Immature natural killer cell (primary cell): ENCODE results near the gene HUS1B. TPM values are rescaled to one million over a fixed set of nuclear protein-coding genes. Genes with fewer than 3 reads are reported as not detected.
A peak's percentile ranks its signal among the peaks of the same experiment; 100 is the strongest.
"Not testable (repeated sequence)": the region's sequence is repeated elsewhere in the genome, so short reads cannot be mapped to it uniquely, and the experiment has no call there.

ENCODE experiments used
- DNase-seq, 3 donors: peaks; one replicate each; pipeline ENCODE4 v3.0.0; 2022; ENCODE audit warnings: mixed read lengths in 1 of 3
- H3K27ac Mint-ChIP-seq, 6 donors: one replicate each; pipeline ENCODE4 v1.8.0; 2020; ENCODE audit warnings: mixed read lengths in 6 of 6, mild to moderate bottlenecking in 5 of 6, inconsistent platforms in 4 of 6, moderate library complexity in 3 of 6
- H3K27me3 Mint-ChIP-seq, 3 donors: one replicate each; pipeline ENCODE4 v1.8.0; 2020 to 2021; ENCODE audit warnings: low read depth in 3 of 3, mild to moderate bottlenecking in 3 of 3, mixed read lengths in 3 of 3, moderate library complexity in 3 of 3, inconsistent platforms in 1 of 3
- H3K36me3 Mint-ChIP-seq, 3 donors: one replicate each; pipeline ENCODE4 v1.8.0; 2020; ENCODE audit warnings: mixed read lengths in 3 of 3, inconsistent platforms in 2 of 3, mild to moderate bottlenecking in 2 of 3
- H3K4me1 Mint-ChIP-seq, 2 donors: one replicate each; pipeline ENCODE4 v1.8.0; 2020; ENCODE audit warnings: inconsistent platforms in 2 of 2, mild to moderate bottlenecking in 2 of 2, mixed read lengths in 2 of 2, moderate library complexity in 1 of 2
- H3K4me3 Mint-ChIP-seq, 5 donors: one replicate each; pipeline ENCODE4 v1.8.0; 2020; ENCODE audit warnings: mild to moderate bottlenecking in 5 of 5, mixed read lengths in 5 of 5, inconsistent platforms in 3 of 5, moderate library complexity in 3 of 5
- H3K9me3 Mint-ChIP-seq, 6 donors: one replicate each; pipeline ENCODE4 v1.8.0; 2020; ENCODE audit warnings: mild to moderate bottlenecking in 6 of 6, mixed read lengths in 6 of 6, inconsistent platforms in 4 of 6, moderate library complexity in 3 of 6
- polyA plus RNA-seq, 3 donors: library from polyadenylated mRNA; unstranded; fragments of 300-500 nt; fragmentation: Illumina TruSeq; gene quantifications; one replicate each; pipeline ENCODE4 v1.2.3, GENCODE V29; 2021

Gene HUS1B
- 1 to 10 TPM in 2 of 3 donors, under 1 TPM in 1; 0.29 to 1.7 (median 1.6) TPM for polyA plus RNA-seq

DNA sequence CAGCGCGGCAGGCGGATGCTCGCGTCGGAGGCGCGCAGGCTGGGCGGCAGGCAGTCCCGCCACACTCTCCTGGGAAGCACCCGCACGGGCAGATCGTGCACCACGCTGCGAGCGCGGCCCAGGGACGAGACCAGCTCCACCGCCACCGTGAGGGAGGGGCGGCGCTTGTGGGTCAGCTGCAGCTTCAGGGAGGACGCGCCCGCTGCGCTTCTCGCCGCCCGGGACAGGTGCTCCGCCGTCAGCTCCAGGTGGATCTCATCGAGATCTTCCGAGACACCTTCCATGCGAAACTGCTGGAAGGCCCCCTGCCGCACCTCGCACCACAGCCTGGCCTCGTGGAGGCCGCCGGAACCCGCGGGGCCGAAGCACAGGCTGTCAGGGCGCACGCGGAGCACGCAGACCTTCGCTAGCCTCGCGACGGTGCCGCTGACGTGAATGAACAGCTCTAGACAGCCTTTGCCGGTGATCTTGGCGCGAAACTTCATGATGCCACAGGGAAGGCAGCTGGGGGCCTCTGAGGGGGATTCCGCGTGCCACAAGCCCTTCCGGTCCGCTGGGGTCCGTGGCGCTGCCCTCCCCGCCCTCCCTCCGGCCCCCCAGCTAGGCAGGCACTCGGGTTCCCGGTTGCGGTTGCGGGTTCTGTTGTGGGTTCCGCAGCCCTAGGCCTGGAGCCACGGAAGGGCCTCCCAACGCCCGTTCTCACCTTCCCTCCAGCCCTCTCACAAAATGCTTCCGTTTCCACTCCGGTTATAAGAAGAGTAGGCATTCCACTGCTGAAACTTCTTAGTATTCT, at the start of gene HUS1B:
TSS of gene HUS1B (minus strand) at position 641 of the 793 bp plus-strand sequence. CDS start at position 485, 156 bp downstream.
- H3K27me3 Mint-ChIP-seq = peaks cover 0 to 1% (median 0%) of the 10 kb centered on the region in 3 donors
- H3K36me3 Mint-ChIP-seq = peaks cover 12 to 21% (median 13%) of the 10 kb centered on the region in 3 donors
- H3K9me3 Mint-ChIP-seq = no peaks in the 10 kb centered on the region
- DNase-seq = no peak
- peak within 1 kb of the TSS in 2 of 6 donors; percentile 6 to 51 for H3K27ac Mint-ChIP-seq
- H3K4me1 Mint-ChIP-seq = peaks cover 37 to 70% of the 10 kb centered on the region in 2 donors
- H3K4me3 Mint-ChIP-seq = no peak within 1 kb of the TSS

DNA sequence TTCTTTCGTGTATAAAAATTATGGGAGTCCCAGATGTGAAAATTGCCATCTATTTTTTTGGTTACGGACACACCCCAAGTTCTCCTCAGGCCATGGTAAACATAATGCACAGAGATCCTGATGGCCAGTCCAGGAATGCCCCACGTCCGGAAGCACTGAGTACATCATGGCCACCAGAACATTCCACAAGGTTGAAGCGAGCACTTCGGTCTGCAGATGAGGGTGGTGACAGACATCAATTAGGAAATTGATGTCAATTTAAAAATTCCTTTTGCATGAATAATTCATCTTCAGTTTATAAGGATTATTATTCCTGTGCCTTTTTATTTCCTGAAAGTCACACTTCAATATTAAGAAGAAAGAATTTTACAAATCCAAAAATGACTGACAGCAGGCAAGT, 49.2 kb upstream of the HUS1B start:
- Mint-ChIP-seq H3K27me3 (peaks cover 0 to 8% (median 8%) of the 10 kb centered on the region in 3 donors), H3K36me3 (no peaks in the 10 kb centered on the region), H3K27ac (no peak overlapping the region), H3K4me1 (peaks cover 12 to 18% of the 10 kb centered on the region in 2 donors), H3K4me3 (no peak overlapping the region), H3K9me3 (no peaks in the 10 kb centered on the region)
- DNase-seq = no peak

DNA sequence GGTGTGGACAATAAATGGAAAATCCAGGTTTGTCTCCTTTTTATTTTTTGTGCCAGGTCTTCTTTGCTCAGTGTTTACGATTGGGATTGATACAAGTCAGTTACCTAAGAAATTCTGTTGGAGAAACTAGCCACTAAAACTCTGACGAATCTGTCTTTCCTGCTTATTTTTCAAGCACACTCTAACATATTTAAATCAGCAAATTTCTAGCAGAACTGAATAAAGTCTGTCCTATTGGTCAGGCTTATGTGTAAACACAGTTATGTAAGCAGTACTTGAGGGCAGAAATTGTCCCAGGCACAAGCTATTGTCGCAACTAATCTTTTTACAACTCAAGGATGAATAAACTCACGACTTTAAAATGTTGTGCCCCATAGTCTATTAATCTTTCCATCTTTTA, 48.1 kb upstream of the HUS1B start:
- no peak for DNase-seq
- Mint-ChIP-seq H3K27ac (no peak overlapping the region), H3K36me3 (no peaks in the 10 kb centered on the region), H3K4me1 (peaks cover 2 to 7% of the 10 kb centered on the region in 2 donors), H3K4me3 (no peak overlapping the region), H3K27me3 (peaks cover 0 to 8% (median 8%) of the 10 kb centered on the region in 3 donors), H3K9me3 (no peaks in the 10 kb centered on the region)

DNA sequence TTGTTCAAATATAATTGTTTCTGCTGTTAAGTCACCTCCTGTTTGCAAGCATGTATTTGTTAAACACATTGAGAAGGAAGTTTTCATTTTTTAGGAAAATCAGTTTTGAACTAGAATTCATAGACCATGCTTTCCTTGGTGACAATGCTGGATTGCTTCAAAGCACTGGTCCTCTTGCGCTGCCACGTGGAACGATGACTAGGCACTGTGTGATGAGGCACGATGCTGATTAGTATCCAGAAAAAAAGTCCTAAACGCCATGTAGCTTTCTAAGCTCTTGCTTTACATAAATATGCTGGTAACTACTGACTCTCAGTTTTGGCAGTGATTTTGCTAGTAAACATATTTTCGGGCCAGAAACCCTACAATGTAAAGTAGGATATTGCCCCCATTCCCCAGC, 47.1 kb upstream of the HUS1B start:
- no peaks in the 10 kb centered on the region for H3K4me1 Mint-ChIP-seq
- H3K4me3 Mint-ChIP-seq = no peak overlapping the region
- DNase-seq = no peak
- H3K27me3 Mint-ChIP-seq = peaks cover 0 to 8% (median 8%) of the 10 kb centered on the region in 3 donors
- H3K9me3 Mint-ChIP-seq = no peaks in the 10 kb centered on the region
- no peak overlapping the region for H3K27ac Mint-ChIP-seq
- no peaks in the 10 kb centered on the region for H3K36me3 Mint-ChIP-seq

DNA sequence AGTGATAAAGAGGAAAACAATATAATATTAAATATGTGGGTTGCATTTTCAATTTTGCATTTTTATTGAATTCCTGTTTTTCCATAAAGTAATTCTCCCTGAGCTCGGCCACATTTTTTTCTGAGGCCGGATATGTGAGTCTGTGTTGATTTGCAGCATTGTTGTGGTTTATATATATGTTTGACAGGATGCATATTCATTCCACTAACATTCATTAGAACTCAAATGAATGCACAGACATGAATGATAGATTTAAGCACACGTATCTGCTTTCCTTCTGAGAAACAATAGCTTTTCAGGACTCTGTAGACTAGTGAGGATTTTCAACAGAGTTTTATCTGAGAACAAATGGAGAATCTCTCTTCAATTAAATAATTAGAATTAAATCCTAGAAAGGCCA, 46.7 kb upstream of the HUS1B start:
- no peaks in the 10 kb centered on the region for H3K9me3 Mint-ChIP-seq
- no peaks in the 10 kb centered on the region for H3K4me1 Mint-ChIP-seq
- DNase-seq = no peak
- H3K27ac Mint-ChIP-seq = no peak overlapping the region
- H3K36me3 Mint-ChIP-seq = no peaks in the 10 kb centered on the region
- no peak overlapping the region for H3K4me3 Mint-ChIP-seq
- peaks cover 0 to 8% (median 8%) of the 10 kb centered on the region in 3 donors for H3K27me3 Mint-ChIP-seq

DNA sequence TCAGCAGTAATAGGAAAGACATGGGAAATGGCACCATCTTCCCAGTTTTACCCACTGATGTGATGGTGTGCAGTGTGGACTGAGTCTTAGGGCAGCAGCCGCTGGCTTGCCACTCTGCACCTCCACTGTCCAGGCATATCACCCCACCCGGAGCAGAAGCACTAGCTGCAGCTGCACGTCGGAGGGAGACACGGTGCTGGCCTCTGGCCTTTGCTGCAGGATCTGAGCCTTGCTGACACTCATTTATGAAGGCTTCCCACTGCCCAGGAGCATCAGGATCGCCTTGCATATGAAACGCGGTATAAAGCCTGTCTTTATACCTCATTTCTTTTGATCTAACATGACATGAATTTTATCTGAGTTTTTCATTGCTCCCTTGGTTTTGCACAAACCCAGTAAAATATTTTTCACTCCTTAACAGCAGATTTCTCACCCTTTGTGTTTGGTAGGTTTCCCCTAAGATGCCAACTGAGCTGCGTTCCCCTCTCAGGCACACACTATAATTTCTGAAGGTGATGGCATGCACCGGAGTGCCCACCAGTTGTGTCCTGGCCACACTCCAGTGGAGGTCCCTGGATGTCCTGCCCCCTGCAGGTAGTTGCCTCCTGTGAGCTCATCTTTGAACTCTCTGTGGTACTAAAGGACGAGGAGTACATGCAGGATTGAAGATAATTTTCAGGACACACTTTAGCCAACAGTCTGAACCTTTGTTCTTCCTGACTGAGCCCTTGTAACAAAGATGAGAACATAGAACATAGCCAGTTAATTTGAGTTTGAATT, 45.0 kb upstream of the HUS1B start:
- no peak overlapping the region for H3K27ac Mint-ChIP-seq
- H3K4me1 Mint-ChIP-seq = no peaks in the 10 kb centered on the region
- no peaks in the 10 kb centered on the region for H3K9me3 Mint-ChIP-seq
- H3K36me3 Mint-ChIP-seq = no peaks in the 10 kb centered on the region
- no peak for DNase-seq
- no peak overlapping the region for H3K4me3 Mint-ChIP-seq
- H3K27me3 Mint-ChIP-seq = peaks cover 0 to 10% (median 5%) of the 10 kb centered on the region in 3 donors

DNA sequence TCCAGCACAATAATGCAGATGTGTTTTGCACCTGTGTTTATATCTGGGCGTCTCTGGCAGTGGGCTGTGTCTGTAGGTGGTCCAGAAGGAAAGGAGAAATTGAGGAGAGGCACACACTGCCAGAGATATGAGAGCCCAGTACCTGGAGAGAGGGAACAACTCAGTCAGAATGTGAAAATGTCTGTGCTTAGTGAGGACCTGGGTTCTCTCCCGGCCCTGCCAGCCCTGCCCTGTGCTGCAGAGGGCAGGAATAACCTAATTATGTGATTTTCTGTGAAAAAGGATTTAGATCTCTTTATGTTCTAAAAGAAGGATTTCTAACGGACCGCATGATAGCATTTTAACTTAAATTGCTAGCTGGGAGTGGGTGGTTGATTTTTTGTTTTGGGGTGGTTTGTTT, 44.3 kb upstream of the HUS1B start:
- Mint-ChIP-seq H3K27ac (no peak overlapping the region), H3K27me3 (peaks cover under 1 to 8% (median 2%) of the 10 kb centered on the region in 3 donors), H3K9me3 (no peaks in the 10 kb centered on the region), H3K4me1 (no peaks in the 10 kb centered on the region), H3K36me3 (no peaks in the 10 kb centered on the region), H3K4me3 (no peak overlapping the region)
- no peak for DNase-seq

DNA sequence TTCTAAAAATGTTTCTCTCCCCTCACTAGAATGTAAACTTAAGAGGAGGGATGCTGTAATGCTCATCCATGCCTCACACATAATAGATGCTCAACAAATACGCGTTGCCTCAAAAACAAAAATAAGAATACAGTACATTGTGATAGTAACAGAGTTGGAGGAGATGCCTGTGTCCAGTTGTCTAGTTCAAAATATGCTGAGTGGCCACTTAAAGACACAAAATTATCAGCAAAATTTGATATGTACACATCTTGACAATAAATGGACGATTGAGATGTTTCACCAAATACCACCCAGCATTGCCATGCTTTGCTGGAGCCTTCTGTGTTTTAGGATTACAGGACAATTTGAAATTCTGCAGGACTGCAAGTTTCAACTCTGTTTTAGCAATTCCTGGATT, 43.6 kb upstream of the HUS1B start:
- Mint-ChIP-seq H3K4me1 (no peaks in the 10 kb centered on the region), H3K27ac (no peak overlapping the region), H3K27me3 (peaks cover 2 to 6% (median 3%) of the 10 kb centered on the region in 3 donors), H3K36me3 (no peaks in the 10 kb centered on the region), H3K4me3 (no peak overlapping the region), H3K9me3 (no peaks in the 10 kb centered on the region)
- no peak for DNase-seq

DNA sequence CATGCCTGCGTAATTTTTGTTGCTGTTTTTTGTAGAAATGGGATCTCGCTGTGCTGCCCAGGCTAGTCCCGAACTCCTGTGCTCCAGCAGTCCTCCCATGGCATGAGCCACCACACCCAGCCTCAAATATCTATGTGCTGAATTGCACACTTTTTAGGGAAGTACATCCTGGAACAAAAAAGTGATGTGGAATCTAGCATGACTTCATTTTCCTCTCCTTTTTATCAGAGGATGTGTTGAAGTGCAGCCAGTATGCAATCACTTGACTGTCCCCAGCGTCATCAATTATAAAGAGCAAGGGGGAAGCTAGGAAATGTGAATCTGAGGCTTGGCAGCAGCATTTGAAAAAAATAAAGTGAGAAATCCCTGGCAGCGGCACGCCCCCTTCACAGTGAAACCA, 42.4 kb upstream of the HUS1B start:
- H3K27ac Mint-ChIP-seq = no peak overlapping the region
- no peak overlapping the region for H3K4me3 Mint-ChIP-seq
- no peaks in the 10 kb centered on the region for H3K9me3 Mint-ChIP-seq
- no peaks in the 10 kb centered on the region for H3K36me3 Mint-ChIP-seq
- DNase-seq = no peak
- H3K27me3 Mint-ChIP-seq = peaks cover 2 to 4% (median 3%) of the 10 kb centered on the region in 3 donors
- no peaks in the 10 kb centered on the region for H3K4me1 Mint-ChIP-seq

DNA sequence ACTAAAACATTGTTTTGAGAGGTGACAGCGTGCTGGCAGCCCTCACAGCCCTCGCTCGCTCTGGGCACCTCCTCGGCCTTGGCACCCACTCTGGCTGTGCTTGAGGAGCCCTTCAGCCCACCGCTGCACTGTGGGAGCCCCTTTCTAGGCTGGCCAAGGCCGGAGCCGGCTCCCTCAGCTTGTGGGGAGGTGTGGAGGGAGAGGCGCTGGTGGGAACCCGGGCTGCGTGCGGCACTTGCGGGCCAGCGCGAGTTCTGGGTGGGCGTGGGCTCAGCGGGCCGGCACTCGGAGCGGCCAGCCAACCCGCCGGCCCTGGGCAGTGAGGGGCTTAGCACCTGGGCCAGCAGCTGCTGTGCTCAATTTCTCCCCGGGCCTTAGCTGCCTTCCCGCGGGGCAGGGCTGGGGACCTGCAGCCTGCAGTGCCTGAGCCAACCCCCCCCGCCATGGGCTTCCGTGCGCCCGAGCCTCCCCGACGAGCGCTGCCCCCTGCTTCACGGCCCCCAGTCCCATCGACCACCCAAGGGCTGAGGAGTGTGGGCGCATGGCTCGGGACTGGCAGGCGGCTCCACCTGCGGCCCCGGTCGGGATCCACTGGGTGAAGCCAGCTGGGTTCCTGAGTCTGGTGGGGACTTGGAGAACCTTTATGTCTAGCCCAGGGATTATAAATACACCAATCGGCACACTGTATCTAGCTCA, 37.7 kb upstream of the HUS1B start:
- not testable (repeated sequence) for H3K36me3 Mint-ChIP-seq, H3K27ac Mint-ChIP-seq, DNase-seq, H3K9me3 Mint-ChIP-seq, H3K27me3 Mint-ChIP-seq
- Mint-ChIP-seq H3K4me1 (peaks cover 34% of the 10 kb centered on the region in 2 donors), H3K4me3 (peak overlapping the region in 4 of 5 donors; percentile 25 to 96 (median 70))

DNA sequence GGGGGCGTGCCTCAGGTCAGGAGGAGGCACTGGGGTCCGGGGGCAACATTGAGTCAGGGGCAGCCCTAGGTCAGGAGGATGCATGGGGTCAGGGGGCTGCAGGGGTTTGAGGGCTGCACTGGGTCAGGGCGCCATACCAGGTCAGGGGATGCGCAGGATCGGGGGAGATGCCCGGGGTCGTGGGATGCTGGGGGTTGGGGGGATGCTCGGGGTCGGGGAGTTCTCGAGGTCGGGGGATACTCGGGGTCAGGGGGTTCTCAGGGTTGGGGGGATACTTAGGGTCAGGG, 36.8 kb upstream of the HUS1B start:
- Mint-ChIP-seq H3K27me3 (peaks cover 2 to 8% (median 6%) of the 10 kb centered on the region in 3 donors), H3K36me3 (no peaks in the 10 kb centered on the region), H3K4me1 (peaks cover 35 to 40% of the 10 kb centered on the region in 2 donors), H3K9me3 (no peaks in the 10 kb centered on the region), H3K27ac (peak overlapping the region in 3 of 6 donors; percentile 69 to 87 (median 86)), H3K4me3 (peak overlapping the region; percentile 57 to 96 (median 95))
- DNase-seq = no peak

DNA sequence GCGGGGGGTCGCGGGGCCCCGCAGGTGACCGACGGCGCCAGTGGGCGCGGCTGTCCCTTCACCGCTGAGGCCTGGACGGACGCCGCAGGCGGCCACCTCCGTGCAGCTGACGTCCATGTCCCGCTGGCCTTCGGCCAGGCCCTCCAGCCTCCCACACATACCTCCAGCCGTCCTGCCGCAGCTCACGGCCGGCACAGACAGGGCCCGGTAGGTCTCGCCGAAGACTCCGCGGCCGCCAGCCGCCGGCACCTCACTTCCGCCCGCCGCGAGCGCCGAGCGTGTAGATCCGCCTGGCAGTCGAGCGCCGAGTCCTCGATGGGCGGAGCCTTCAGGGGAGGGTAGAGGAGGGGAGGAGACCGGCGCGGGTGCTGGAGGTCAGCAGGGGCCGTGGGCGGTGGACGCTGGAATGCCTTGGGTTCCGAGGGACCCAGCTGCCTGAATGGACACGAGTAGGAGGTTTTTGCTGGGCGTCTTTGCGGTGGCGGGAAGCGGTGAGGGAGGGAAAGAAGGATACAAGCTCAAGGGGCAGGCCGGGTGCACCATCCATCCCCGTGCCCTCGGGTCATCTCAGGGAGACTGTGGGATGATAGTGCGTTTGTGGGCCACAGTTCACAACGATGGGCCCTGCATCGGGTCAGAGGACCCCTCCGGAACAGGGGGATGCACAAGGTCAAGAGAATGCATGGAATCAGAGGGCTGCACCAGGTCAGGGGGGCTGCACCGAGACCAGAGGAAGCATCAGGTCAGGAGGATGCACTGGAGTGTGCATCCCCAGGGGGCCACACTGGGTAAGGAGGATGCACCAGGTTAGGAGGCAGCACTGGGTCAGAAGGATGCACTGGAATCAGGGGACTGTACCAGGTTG, 36.2 kb upstream of the HUS1B start, which contains the start of gene EXOC2:
TSS of gene EXOC2 (minus strand) at position 282 of the 865 bp plus-strand sequence. CDS start 55,321 bp downstream, outside the sequence.
- H3K9me3 Mint-ChIP-seq = no peaks in the 10 kb centered on the region
- no peaks in the 10 kb centered on the region for H3K36me3 Mint-ChIP-seq
- H3K4me3 Mint-ChIP-seq = peak within 1 kb of the TSS; percentile 95 to 96 (median 95)
- peak within 1 kb of the TSS; percentile 84 to 96 (median 92) for H3K27ac Mint-ChIP-seq
- H3K27me3 Mint-ChIP-seq = peaks cover 2 to 8% (median 4%) of the 10 kb centered on the region in 3 donors
- DNase-seq = peak; percentile 81 to 83 (median 82)
- peaks cover 35 to 40% of the 10 kb centered on the region in 2 donors for H3K4me1 Mint-ChIP-seq

DNA sequence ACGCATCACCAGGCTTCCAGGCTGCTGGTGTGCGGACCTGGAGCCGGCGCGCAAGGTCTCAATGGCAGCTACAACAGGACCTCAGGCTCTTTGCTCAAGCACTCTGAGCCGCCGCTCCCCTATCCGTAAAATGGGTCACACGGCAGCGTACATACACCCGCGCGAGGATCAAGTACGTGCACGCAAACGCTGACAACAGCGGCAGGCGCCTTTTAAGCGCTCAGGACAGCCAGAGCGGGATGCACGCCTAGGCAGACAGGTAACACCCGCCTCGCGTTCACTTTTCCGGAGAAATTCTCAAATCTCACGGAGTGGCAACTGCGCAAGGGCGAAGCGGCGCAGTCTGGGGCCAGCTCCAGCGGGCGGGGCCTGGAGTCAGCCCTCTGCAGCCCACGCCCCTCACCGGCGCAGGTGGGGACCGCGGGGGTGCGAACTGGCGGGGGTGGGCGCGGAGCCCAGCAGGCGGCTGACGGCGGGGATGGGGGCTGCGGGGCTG, 35.5 kb upstream of the HUS1B start:
- DNase-seq = peak; percentile 63 to 71 (median 67)
- H3K9me3 Mint-ChIP-seq = no peaks in the 10 kb centered on the region
- peaks cover 2 to 8% (median 3%) of the 10 kb centered on the region in 3 donors for H3K27me3 Mint-ChIP-seq
- H3K27ac Mint-ChIP-seq = peak overlapping the region; percentile 84 to 96 (median 92)
- H3K4me1 Mint-ChIP-seq = peaks cover 35 to 40% of the 10 kb centered on the region in 2 donors
- peak overlapping the region; percentile 89 to 96 (median 93) for H3K4me3 Mint-ChIP-seq
- no peaks in the 10 kb centered on the region for H3K36me3 Mint-ChIP-seq
